Measurements from ENCODE around the gene MMP7. TPM values are rescaled to one million over a fixed set of nuclear protein-coding genes. Genes with fewer than 3 reads are reported as not detected.
A peak's percentile ranks its signal among the peaks of the same experiment; 100 is the strongest.

MMP7 gene
- total and polyA plus RNA-seq, 7 experiments from 2014 or later: not detected

DNA sequence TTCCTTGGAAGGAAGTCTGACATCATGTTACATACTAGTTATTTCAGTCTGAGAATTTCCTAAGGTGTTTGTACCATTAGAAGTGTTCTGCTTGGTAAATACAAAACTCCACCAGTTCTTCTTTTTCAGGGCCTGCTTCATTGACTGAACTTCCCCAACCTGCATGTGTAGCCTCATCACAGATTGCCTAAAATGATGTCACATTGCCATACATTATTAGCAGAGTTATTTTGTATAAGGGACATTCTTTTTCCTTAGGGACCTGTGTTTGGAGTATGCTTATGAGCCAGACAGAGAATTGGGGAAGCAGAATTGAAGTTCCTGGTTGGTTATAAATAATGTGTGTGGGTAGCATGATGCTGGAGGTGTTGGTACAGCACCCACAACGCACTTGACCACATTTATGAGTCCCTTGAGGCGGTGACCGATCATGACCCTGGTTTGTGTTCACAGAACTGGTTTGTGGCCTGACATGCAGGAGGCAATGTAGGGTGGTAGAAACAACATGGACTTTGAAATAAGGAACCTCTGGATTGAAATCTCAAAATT is 16.4 kb upstream of the MMP7 start:
- ATAC-seq: peak; percentile 79
- H3K9me3 Mint-ChIP-seq: no peaks in the 10 kb centered on the region
- H3K4me3 ChIP-seq (ENCODE audit: low read length): no peak overlapping the region
- no peaks in the 10 kb centered on the region for H3K4me1 ChIP-seq (ENCODE audit: control insufficient read depth in 2 of 2, insufficient read depth in 2 of 2, low read length in 2 of 2)
- intact Hi-C loops (cut with micrococcal nuclease): no loop called here
- ChIA-PET CTCF (no interaction called here), POLR2A (no interaction called here)
- H3K36me3 Mint-ChIP-seq: peaks cover 0 to 1% (median 0%) of the 10 kb centered on the region in 5 donors
- peaks cover 0 to 8% (median 0%) of the 10 kb centered on the region in 5 donors for H3K27me3 Mint-ChIP-seq
- no peak for DNase-seq
- H3K27me3 ChIP-seq (ENCODE audit: control insufficient read depth in 2 of 2, insufficient read depth in 2 of 2, low read length in 2 of 2): no peaks in the 10 kb centered on the region
- H3K4me3 Mint-ChIP-seq: no peak overlapping the region
- H3K27ac Mint-ChIP-seq: no peak overlapping the region
- H3K4me1 Mint-ChIP-seq: peaks cover 0 to 5% (median 0%) of the 10 kb centered on the region in 7 donors
- no peaks in the 10 kb centered on the region for H3K9me3 ChIP-seq (ENCODE audit: control insufficient read depth in 2 of 3, low read length in 3 of 3)
- H3K27ac ChIP-seq (ENCODE audit: low read depth, low read length): no peak overlapping the region
- no peaks in the 10 kb centered on the region for H3K36me3 ChIP-seq (ENCODE audit: control insufficient read depth in 2 of 3, insufficient read depth in 3 of 3, low read length in 3 of 3)

DNA sequence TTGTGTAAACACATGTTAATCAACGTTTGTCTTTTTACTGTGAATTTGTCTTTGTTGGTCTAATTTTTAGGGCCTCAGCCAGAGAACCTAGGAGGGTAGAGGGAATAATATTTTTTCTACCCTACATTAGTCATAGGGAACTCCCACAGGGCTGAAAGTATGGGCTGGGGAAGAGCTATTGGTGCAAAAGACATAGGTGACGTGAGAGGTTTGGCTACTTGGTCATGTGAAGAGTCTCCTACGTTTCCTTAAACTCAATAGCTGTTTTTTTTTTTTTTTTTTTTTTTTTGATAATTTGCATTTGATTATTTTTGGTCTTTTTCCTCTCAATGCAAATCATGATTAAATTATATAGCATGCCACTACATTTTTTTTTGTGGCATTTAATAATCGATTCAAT is 15.9 kb upstream of the MMP7 start:
- H3K4me3 Mint-ChIP-seq: no peak overlapping the region
- peaks cover 0 to 6% (median 0%) of the 10 kb centered on the region in 5 donors for H3K27me3 Mint-ChIP-seq
- POLR2A ChIA-PET: no interaction called here

GRCh38 chr11:102545701-102546100 is 15.2 kb upstream of the MMP7 start:
- Mint-ChIP-seq H3K4me1 (peaks cover 0 to 5% (median 0%) of the 10 kb centered on the region in 7 donors), H3K36me3 (peaks cover 0 to 1% (median 0%) of the 10 kb centered on the region in 5 donors), H3K27me3 (peaks cover 0 to 9% (median 0%) of the 10 kb centered on the region in 5 donors), H3K4me3 (no peak overlapping the region), H3K27ac (no peak overlapping the region), H3K9me3 (no peaks in the 10 kb centered on the region)
- Histone ChIP-seq H3K27ac (ENCODE audit: low read depth, low read length) (no peak overlapping the region), H3K36me3 (ENCODE audit: control insufficient read depth in 2 of 3, insufficient read depth in 3 of 3, low read length in 3 of 3) (no peaks in the 10 kb centered on the region), H3K9me3 (ENCODE audit: control insufficient read depth in 2 of 3, low read length in 3 of 3) (no peaks in the 10 kb centered on the region), H3K4me3 (ENCODE audit: low read length) (no peak overlapping the region), H3K27me3 (ENCODE audit: control insufficient read depth in 2 of 2, insufficient read depth in 2 of 2, low read length in 2 of 2) (no peaks in the 10 kb centered on the region), H3K4me1 (ENCODE audit: control insufficient read depth in 2 of 2, insufficient read depth in 2 of 2, low read length in 2 of 2) (no peaks in the 10 kb centered on the region)
- CTCF ChIA-PET: no interaction called here
- DNase-seq (no peak), ATAC-seq (no peak)
- POLR2A ChIA-PET: no interaction called here
- intact Hi-C loops (cut with micrococcal nuclease): no loop called here

More for the DNA sequence above, 15.9 kb upstream of the MMP7 start:
- intact Hi-C loops (cut with micrococcal nuclease): no loop called here
- H3K9me3 Mint-ChIP-seq: no peaks in the 10 kb centered on the region
- no peak overlapping the region for H3K4me3 ChIP-seq (ENCODE audit: low read length)
- peak; percentile 49 for ATAC-seq
- peaks cover 0 to 5% (median 0%) of the 10 kb centered on the region in 7 donors for H3K4me1 Mint-ChIP-seq
- H3K36me3 ChIP-seq (ENCODE audit: control insufficient read depth in 2 of 3, insufficient read depth in 3 of 3, low read length in 3 of 3): no peaks in the 10 kb centered on the region
- no peaks in the 10 kb centered on the region for H3K27me3 ChIP-seq (ENCODE audit: control insufficient read depth in 2 of 2, insufficient read depth in 2 of 2, low read length in 2 of 2)
- no peaks in the 10 kb centered on the region for H3K9me3 ChIP-seq (ENCODE audit: control insufficient read depth in 2 of 3, low read length in 3 of 3)
- peaks cover 0 to 1% (median 0%) of the 10 kb centered on the region in 5 donors for H3K36me3 Mint-ChIP-seq
- H3K4me1 ChIP-seq (ENCODE audit: control insufficient read depth in 2 of 2, insufficient read depth in 2 of 2, low read length in 2 of 2): no peaks in the 10 kb centered on the region
- no peak overlapping the region for H3K27ac ChIP-seq (ENCODE audit: low read depth, low read length)
- DNase-seq: no peak
- CTCF ChIA-PET: no interaction called here
- H3K27ac Mint-ChIP-seq: no peak overlapping the region

- POLR2A ChIA-PET: interaction anchor here (0.6 kb wide), 1 partner anchor 241 kb away, joined by 4 read pairs; no protein-coding TSS in a partner anchor
- CTCF ChIA-PET: no interaction called here
Observed at GRCh38 chr11:102544594-102544993, 14.0 kb upstream of the MMP7 start.

GRCh38 chr11:102539567-102539966 is 9.0 kb upstream of the MMP7 start:
- H3K36me3 Mint-ChIP-seq: peaks cover 0 to 2% (median 0%) of the 10 kb centered on the region in 5 donors
- H3K27ac Mint-ChIP-seq: no peak overlapping the region
- no peak for ATAC-seq
- DNase-seq: no peak
- no peak overlapping the region for H3K4me3 Mint-ChIP-seq
- H3K36me3 ChIP-seq (ENCODE audit: control insufficient read depth in 2 of 3, insufficient read depth in 3 of 3, low read length in 3 of 3): no peaks in the 10 kb centered on the region
- peaks cover 0 to 1% (median 0%) of the 10 kb centered on the region in 11 donors for H3K9me3 Mint-ChIP-seq
- no peaks in the 10 kb centered on the region for H3K9me3 ChIP-seq (ENCODE audit: control insufficient read depth in 2 of 3, low read length in 3 of 3)
- ChIA-PET CTCF (no interaction called here), POLR2A (no interaction called here)
- H3K4me1 ChIP-seq (ENCODE audit: control insufficient read depth in 2 of 2, insufficient read depth in 2 of 2, low read length in 2 of 2): no peaks in the 10 kb centered on the region
- H3K4me1 Mint-ChIP-seq: no peaks in the 10 kb centered on the region
- intact Hi-C loops (cut with micrococcal nuclease): no loop called here
- H3K27me3 Mint-ChIP-seq: peaks cover 0 to 23% (median 13%) of the 10 kb centered on the region in 5 donors
- no peak overlapping the region for H3K4me3 ChIP-seq (ENCODE audit: low read length)
- no peak overlapping the region for H3K27ac ChIP-seq (ENCODE audit: low read depth, low read length)
- H3K27me3 ChIP-seq (ENCODE audit: control insufficient read depth in 2 of 2, insufficient read depth in 2 of 2, low read length in 2 of 2): no peaks in the 10 kb centered on the region

More at GRCh38 chr11:102544594-102544993, 14.0 kb upstream of the MMP7 start:
- no peak for DNase-seq
- Mint-ChIP-seq H3K36me3 (peaks cover 0 to 1% (median 0%) of the 10 kb centered on the region in 5 donors), H3K4me1 (peaks cover 0 to 5% (median 0%) of the 10 kb centered on the region in 7 donors), H3K27me3 (peaks cover 0 to 12% (median 0%) of the 10 kb centered on the region in 5 donors), H3K9me3 (no peaks in the 10 kb centered on the region), H3K4me3 (no peak overlapping the region), H3K27ac (no peak overlapping the region)
- Histone ChIP-seq H3K4me3 (ENCODE audit: low read length) (no peak overlapping the region), H3K36me3 (ENCODE audit: control insufficient read depth in 2 of 3, insufficient read depth in 3 of 3, low read length in 3 of 3) (no peaks in the 10 kb centered on the region), H3K4me1 (ENCODE audit: control insufficient read depth in 2 of 2, insufficient read depth in 2 of 2, low read length in 2 of 2) (no peaks in the 10 kb centered on the region), H3K27ac (ENCODE audit: low read depth, low read length) (no peak overlapping the region), H3K27me3 (ENCODE audit: control insufficient read depth in 2 of 2, insufficient read depth in 2 of 2, low read length in 2 of 2) (no peaks in the 10 kb centered on the region), H3K9me3 (ENCODE audit: control insufficient read depth in 2 of 3, low read length in 3 of 3) (no peaks in the 10 kb centered on the region)
- intact Hi-C loops (cut with micrococcal nuclease): no loop called here
- no peak for ATAC-seq

- no peak for DNase-seq
- no peaks in the 10 kb centered on the region for H3K36me3 ChIP-seq (ENCODE audit: control insufficient read depth in 2 of 3, insufficient read depth in 3 of 3, low read length in 3 of 3)
- H3K4me1 ChIP-seq (ENCODE audit: control insufficient read depth in 2 of 2, insufficient read depth in 2 of 2, low read length in 2 of 2): no peaks in the 10 kb centered on the region
- intact Hi-C loops (cut with micrococcal nuclease): no loop called here
- no peak overlapping the region for H3K27ac ChIP-seq (ENCODE audit: low read depth, low read length)
- no peaks in the 10 kb centered on the region for H3K27me3 ChIP-seq (ENCODE audit: control insufficient read depth in 2 of 2, insufficient read depth in 2 of 2, low read length in 2 of 2)
- no peaks in the 10 kb centered on the region for H3K9me3 ChIP-seq (ENCODE audit: control insufficient read depth in 2 of 3, low read length in 3 of 3)
- peaks cover 0 to 1% (median 0%) of the 10 kb centered on the region in 11 donors for H3K9me3 Mint-ChIP-seq
- H3K4me3 Mint-ChIP-seq: no peak overlapping the region
- no peaks in the 10 kb centered on the region for H3K4me1 Mint-ChIP-seq
- H3K36me3 Mint-ChIP-seq: peaks cover 0 to 1% (median 0%) of the 10 kb centered on the region in 5 donors
- ChIA-PET POLR2A (no interaction called here), CTCF (no interaction called here)
- ATAC-seq: no peak
- peaks cover 0 to 27% (median 17%) of the 10 kb centered on the region in 5 donors for H3K27me3 Mint-ChIP-seq
- no peak overlapping the region for H3K27ac Mint-ChIP-seq
- H3K4me3 ChIP-seq (ENCODE audit: low read length): no peak overlapping the region
Observed at GRCh38 chr11:102538932-102539331, 8.4 kb upstream of the MMP7 start.

GRCh38 chr11:102534261-102534872 is 3.8 kb upstream of the MMP7 start:
- H3K27ac ChIP-seq (ENCODE audit: low read depth, low read length): no peak overlapping the region
- H3K4me3 ChIP-seq (ENCODE audit: low read length): no peak overlapping the region
- ChIA-PET POLR2A (no interaction called here), CTCF (no interaction called here)
- no peaks in the 10 kb centered on the region for H3K36me3 ChIP-seq (ENCODE audit: control insufficient read depth in 2 of 3, insufficient read depth in 3 of 3, low read length in 3 of 3)
- Mint-ChIP-seq H3K4me1 (peaks cover 0 to 5% (median 0%) of the 10 kb centered on the region in 7 donors), H3K27ac (no peak overlapping the region), H3K36me3 (peaks cover 0 to 1% (median 0%) of the 10 kb centered on the region in 5 donors), H3K27me3 (peaks cover 0 to 22% (median 17%) of the 10 kb centered on the region in 5 donors), H3K9me3 (peaks cover 0 to 1% (median 0%) of the 10 kb centered on the region in 11 donors), H3K4me3 (no peak overlapping the region)
- no peak for ATAC-seq
- intact Hi-C loops (cut with micrococcal nuclease): no loop called here
- H3K4me1 ChIP-seq (ENCODE audit: control insufficient read depth in 2 of 2, insufficient read depth in 2 of 2, low read length in 2 of 2): no peaks in the 10 kb centered on the region
- no peaks in the 10 kb centered on the region for H3K9me3 ChIP-seq (ENCODE audit: control insufficient read depth in 2 of 3, low read length in 3 of 3)
- no peaks in the 10 kb centered on the region for H3K27me3 ChIP-seq (ENCODE audit: control insufficient read depth in 2 of 2, insufficient read depth in 2 of 2, low read length in 2 of 2)
- no peak for DNase-seq
